Activated CD4-positive, alpha-beta T cell treated with anti-CD3 and anti-CD28 coated beads, Interleukin-2, Interleukin-6, amounts not matched to agents 100 ng/mL and 50 ng/mL, durations not matched to agents 16 hours and 8 hours (primary cell): ENCODE results near the gene EMD.
A peak's percentile ranks its signal among the peaks of the same experiment; 100 is the strongest.
"Not testable (repeated sequence)": the region's sequence is repeated elsewhere in the genome, so short reads cannot be mapped to it uniquely, and the experiment has no call there.

Source experiments
- DNase-seq: peaks from one replicate; pipeline ENCODE4 v3.0.0-alpha.2; 2020

Gene EMD

DNA sequence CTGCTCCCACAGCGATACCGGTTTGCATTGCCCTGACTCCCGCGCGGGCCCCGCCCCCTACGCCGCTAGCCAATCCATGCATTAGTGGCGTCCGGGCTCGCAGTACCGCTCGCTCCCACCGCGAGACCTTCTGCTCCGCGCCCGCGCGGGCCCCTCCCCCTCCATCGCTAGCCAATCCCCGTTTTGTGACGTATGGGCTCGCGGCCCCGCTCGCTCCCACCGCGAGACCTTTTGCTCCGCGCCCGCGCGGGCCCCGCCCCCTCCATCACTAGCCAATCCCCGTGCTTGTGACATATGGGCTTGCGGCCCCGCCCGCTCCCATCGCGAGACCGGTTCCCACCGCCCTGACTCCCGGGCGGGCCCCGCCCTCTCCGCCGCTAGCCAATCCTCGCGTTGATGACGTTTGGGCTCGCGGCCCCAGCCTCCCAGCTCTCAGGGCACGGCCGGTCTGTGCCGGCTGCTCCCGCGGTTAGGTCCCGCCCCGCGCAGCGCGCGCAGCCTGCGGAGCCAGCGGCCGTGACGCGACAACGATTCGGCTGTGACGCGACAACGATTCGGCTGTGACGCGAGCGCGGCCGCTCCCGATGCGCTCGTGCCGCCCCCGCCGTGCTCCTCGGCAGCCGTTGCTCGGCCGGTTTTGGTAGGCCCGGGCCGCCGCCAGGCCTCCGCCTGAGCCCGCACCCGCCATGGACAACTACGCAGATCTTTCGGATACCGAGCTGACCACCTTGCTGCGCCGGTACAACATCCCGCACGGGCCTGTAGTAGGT is at the start of gene EMD:
Gene EMD (plus strand): TSS at position 497 of the 770 bp plus-strand sequence. CDS start 190 bp downstream, at position 687.
- DNase-seq = peak; percentile 97

DNA sequence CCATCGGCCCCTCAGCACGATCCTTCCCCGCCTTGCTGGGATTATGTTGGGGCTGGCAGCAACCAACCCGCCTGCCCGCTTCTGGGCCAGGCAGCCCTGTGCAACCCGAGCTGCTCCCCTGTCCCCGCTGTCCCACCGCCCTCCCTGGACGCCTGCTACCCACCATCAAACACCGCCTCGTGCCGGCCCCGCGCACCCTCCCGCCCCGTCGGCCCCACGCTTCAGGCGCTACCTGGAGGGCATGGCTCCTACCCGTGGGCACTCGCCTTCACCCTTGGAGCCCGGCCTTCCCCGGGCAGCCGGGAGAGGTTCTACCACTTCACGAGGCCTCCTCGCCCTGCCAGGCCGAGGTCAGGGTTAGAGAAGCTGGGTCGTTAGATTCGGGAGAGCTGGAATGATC is 46.5 kb upstream of the EMD start:
- no peak for DNase-seq

DNA sequence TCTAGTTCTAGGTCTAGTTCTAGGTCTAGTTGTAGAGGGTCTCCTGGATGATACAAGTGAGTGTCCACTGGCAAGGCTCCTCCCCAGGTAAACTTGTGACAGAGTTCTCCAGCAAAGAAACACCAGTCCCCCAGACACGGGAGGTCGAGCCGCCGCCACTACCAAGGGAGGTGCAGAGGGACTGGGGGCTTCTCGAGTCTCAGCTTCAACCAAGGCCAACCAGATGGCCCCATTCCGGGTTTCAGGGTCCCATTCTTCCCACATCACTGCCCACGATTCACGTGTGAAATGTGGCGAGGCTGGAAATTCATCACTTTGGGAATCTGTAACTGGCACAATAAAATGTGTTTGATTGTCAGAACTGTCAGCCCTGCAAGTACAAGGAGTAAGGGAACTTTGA is 46.0 kb upstream of the EMD start:
- no peak for DNase-seq

DNA sequence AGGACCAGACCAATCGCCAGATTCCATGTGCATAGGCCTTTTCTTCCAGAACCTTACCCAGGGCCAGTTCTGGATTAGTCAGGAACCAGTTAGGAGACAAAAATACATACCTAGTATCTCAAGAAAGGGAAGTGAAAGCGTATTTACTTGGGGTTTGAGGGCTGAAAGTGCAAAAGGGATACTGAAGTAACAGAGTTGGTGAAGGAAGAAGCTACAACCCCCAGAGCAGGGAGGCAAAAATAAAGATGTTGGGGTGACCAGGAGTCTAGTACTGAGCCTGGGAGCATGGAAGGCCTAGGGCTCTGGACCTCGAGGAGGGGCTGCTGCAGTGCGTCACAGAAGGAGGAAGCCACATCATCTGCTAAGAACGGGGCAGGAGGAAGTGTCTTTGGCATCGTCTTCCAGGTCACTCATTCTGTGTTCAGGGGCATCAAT is 45.2 kb upstream of the EMD start:
- DNase-seq = no peak

DNA sequence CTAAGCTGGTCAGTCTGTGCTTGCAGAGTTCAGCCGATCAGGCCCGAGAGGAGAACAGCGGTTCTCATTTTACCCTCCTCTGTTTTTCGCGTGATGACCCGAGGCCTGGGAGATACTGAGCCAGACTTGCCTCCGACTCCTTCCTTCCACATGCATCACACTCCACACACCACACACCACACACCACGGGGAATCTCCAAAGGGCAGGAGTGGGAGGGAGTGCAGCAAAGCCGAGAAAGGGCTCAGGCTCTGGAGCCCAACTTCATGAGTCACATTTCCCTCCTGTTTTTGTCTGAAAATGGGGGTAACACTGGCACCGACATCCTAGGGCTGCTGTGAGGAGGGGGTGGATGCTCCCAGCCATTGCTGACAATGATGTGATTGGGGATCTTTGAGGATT is 44.6 kb upstream of the EMD start:
- no peak for DNase-seq

DNA sequence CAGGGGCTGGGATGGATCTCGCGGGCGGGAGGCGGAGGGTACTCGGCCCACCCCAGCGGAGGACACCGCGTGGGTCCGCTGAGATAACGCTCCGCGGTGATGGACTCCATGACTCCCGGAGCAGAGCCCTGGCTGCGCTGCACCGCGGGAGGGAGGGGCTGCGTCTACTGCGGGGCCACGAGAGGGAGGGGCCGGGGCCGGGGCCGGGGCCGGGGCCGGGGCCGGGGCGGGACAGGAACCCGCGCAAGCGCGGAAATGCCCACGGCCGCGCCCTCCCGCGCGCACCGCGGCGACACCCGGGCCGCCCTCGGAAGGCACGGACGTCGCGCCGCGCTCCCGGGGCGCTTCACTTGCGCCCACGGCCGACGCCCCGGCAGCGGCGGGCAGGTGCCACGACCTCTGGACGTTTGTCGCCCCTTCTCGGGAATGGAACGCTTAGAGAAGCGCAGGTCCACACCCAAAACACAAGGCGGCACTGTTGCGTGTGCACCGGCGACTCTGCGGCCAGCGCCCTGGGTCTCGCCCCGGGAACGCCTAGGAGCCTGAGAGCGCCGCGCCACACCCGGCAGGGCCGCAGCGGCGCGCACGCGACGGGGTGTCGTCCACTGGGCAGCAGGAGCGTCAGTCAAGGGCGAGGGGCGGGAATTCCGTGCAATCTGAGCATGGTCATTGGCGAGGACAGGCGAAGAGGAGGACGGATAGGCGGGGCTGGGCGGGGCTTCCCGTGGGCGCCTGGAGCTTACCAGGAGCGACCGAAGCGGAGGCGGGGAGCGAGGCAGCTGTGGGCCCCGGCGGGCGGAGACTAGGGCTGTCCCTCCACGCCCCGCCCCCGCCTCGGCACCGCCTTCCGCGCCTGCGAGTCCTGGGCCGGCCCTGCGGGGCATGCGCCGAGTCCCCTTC is 37.4 kb upstream of the EMD start:
- not testable (repeated sequence) for DNase-seq

DNA sequence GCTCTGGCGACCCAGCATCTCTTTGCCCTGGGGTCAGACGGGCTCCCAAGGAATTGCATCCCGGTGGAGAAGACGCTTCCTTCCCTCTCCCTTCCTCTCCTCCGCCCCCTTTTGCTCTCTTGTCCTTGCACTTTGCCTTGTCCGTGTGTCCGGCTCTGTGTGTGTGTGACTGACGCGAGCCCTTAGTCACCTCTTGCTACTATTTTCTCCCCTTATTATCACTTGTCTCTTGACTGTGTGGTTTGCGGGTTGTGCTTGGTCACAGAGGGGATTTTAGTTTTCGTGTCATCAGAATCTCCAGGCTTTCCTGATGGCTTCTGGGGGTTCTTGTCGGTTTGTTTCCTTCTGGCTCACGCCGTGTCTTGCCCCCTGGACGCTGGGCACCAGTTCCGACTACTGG is 36.0 kb upstream of the EMD start:
- not testable (repeated sequence) for DNase-seq

DNA sequence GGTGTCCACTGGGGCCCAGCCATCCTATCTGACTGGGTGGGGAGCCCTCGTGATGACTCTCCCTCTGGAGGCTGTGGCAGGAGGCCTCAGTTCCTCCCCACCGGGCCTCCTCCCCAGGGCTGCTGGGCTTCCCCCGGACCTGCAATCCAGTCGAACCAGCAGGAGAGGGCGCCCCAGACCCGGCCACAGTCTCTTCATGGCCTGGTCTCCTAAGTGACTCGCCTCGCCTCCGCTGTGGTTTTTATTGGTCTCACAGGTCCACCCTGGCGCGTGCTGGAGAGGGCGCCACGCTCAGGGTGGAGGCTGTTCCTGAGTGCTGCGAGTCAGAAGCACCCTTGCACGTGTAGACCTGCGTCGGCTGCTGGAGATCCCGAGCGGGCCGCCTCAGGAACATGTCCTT is 35.5 kb upstream of the EMD start:
- DNase-seq = not testable (repeated sequence)

DNA sequence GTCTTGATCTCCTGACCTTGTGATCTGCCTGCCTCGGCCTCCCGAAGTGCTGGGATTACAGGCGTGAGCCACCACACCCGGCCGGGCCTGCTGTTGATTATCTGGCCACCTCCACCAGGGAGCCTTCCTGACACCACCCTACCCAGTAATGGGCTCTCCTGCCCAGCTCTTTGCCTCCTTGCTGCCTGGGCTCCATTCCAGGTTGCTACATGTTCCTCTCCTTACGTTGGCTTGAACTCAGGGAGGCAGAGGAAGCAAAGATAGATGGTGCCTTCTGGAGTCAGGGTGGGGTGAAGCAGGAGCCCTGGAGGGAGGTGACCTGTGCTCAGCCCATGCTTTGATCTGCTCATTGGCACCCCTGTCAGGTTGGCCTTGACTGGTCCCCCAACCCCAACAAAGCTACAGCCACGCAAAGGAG is 31.0 kb upstream of the EMD start:
- peak; percentile 9 for DNase-seq

DNA sequence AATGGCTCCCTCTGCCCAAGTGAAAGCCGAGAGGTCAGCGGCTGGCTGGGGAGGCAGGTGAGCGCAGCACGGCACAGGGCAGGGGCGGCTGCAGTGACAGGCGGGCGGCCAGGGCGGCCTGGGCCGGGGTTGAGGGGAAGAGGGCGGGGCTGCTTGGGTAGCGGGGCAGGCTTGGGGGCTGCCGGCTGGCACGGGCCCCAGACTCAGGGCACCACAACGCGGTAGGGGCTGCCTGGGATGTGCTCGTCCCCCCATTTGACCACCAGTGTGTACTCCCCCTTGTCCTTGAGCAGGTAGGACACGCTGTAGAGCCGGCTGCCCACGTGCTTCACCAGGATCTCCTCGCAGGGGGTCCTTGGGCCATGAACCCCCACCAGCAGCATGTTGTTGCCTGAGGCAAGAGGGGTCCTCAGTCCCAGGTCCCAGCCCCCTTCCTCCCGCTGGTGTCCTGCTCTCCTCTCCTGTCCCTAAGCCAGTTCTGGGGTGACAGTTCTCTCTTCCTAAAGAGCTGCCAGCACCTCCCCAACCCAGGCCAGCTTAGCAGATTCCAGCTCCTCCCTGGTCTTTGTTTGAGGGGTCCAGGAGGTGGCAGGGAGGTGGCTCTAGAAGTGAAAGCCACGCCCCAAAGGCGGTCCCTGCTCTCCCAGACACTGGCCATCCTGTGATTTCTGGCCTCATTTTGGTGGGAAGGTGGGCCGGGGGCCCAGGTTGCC is 30.3 kb upstream of the EMD start:
- DNase-seq = peak; percentile 0

DNA sequence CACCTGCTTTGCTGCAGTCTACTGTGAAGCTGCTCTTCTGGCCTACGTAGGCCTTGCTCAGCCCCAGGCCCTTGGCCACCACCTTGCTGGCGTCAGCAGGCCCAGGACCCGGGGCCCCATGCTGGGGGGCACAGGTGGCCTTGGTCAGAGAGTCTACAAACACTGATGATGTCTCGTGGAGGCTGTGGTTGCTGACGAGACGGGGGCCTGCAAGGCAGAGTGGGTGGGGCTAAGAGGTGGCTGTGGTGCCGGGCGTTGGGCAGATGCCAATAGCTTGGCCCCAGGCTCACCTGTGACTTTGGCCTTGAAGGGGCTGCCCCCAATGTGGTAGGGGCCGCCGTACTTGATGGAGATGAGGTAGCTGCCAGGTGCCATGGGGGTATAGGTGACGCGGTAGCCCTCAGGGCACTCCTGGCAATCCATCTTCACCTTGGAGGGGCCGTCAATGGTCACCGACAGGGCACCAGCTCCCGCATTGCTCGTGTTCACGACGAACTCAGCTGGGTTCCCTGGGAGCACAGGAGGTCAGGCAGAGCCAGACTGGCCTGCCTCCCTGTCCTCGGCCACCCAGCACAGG is 29.6 kb upstream of the EMD start:
- no peak for DNase-seq

DNA sequence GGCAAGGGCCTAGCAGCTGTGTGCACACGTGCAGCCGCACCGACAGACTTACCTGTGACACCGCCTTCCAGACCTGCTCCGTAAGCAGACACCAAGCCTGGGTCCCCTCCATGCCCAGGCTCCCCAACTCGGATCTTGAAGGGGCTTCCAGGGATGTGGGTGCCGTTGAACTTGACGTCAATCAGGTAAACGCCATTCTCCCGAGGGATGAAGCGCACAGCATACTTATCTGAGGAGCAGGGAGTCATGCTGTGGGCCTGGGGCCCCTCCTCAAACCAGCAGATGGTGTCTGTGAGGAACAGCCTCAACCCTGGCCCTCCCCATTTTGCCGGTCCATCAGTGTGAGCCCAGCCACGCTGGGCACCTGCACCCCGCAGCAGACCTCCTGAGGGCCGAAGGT is 29.1 kb upstream of the EMD start:
- no peak for DNase-seq

DNA sequence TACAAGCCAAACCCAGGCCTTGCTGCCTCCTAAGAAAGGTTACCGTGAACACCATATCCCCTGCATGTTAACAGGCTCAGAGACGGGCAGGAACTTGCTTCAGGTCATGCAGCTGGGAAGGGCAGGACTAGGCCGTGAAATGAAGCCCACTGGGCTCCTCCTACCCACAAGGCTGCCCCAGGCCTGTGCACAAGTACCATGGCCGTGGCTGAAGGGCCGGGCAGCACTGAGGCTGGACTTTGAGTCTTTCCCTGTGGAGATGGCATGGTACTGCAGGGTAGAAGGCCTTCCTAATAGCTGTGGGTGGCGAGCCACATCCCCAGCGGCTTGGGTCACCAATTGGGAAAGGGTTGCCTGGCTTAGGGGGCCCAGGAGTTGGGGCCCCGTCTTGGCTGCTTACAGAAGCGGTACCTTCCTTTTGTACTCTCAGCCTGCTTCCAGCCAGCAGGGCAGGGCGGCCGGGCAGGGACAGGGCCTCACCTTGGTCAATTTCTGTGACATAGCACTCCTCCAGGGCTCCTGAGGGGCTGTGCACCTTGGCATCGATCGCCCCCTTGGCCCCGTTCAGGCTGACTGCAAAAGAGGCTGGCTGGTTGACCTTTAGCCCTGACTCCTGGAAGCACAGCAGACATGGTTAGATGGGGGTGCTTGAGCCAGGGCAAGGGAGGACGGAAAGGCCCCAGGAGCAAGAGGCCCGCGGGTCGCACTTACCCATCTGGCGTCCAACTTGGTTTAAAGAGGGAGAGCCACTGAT is 28.5 kb upstream of the EMD start:
- no peak for DNase-seq

DNA sequence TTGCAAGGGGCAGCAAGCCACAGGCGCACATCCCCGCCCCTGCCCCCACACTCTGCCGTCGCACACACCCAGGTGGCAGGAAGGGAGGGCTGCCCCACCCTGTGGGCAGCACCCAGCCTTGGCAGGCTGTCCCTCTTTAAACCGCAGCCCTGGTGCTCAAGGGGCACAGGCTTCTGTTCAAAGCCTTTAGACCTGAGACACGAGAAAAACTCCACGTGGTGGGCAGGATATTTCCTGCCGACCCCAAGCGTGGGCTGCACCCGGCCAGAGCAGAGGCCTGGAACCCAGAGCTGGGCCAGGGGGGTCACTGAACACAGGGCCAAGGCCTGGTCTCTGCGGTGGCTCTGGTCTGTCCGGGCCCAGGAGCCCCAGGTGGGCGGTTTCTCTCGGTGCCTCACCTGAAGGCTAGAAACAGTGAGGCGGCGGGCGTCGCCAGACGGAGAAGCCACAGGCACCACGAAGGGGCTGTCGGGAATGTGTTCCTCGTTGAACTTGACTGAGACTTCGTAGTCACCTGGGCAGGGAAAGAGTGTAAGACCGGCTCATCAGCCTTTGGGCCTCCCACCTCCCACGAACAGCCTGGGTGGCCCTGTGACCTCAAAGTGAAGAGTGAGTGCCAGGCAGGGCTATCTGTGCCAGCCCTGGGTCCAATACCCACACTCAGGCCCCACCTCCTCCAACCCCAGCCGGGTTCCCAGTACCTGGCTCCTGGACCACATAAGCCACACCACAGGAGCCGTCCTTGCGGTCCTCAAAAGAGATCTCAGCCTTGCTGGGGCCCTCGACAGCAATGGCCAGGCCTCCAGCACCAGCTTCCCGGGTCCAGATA is 27.7 kb upstream of the EMD start:
- no peak for DNase-seq

DNA sequence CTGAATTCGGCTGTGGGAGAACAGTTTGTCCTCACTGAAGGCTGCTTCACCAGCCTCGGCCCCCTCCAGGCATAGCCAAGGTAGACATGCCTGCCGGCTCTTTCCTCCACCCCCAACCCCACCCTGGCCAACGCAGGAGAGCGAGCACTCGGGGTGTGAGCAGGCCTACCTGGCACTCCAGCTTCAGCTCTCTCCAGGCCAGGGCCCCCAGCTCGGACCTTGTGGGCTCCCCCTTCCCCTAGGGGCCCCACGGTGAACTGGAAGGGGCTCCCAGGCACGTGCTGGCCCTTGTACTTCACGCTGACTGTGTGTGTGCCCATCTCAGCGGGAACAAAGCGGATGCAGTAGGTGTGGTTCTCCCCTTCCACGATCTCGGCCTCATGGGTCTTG is 27.1 kb upstream of the EMD start:
- no peak for DNase-seq

DNA sequence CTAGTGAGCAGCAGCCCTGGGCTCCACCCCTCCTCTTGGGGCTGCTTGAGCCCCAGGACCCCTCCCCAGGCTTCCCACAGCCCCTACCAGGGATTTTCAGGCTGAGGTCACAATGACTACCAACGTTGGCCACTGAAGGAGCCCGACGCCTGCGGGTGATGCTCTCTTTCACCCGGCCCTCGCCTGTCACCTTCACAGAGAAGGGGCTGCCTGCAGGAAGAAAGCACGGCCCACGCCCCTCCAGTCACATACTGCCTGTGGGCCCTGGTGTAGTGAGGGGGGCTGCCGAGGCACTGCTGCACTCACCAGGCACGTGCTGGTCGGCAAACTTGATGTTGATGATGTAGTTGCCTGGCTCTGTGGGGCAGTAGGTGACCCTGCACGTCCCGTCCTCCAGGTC is 26.6 kb upstream of the EMD start:
- no peak for DNase-seq

DNA sequence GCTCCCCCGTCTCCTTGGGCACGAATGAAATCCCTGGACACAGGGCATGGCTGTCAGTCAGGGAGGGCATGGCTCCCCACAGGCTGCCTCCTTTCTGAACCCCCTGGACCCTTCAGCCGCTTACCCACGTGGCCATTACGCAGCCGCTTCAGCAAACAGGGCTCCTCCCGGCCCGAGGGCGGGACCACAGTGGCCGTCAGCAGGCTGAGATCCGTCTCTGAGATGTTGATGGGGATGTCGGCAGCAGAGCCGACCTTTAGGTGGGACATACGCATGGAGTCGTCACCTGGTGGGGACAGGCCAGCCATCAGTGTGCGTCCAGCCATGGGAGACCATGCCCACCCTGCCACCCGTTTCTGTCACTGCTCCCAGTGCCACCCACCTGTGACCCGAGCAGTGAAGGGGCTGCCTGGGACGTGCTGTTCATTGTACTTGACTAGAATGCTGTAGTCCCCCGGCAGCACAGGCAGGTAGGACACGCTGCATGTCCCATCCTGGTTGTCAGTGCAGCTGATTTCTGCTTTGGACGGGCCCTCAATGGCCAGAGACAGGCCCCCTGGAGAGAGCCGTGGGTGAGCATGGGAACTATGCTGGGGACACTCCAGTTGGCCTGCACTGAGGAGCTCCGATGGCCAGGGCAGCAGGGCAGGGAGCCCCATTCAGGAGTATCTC is 25.8 kb upstream of the EMD start:
- no peak for DNase-seq

DNA sequence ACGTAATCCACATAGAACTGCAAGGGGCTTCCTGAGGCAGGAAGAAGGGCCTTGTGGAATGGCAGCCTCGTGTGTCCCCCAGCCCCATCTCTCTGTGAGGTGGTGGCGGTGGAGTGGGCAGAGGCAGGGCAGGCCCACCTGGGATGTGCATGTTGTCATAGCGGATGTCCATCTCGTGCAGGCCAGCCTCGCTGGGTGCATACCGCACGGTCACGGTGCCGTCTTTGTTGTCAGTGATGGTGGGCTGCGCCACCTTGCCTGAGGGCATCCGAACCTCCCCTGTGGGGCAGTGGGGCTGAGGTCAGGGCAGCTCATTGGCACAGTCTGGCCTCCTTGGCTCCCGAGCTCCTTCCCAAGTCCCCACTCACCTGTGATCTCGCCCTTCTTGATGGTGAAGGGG is 25.1 kb upstream of the EMD start:
- no peak for DNase-seq

DNA sequence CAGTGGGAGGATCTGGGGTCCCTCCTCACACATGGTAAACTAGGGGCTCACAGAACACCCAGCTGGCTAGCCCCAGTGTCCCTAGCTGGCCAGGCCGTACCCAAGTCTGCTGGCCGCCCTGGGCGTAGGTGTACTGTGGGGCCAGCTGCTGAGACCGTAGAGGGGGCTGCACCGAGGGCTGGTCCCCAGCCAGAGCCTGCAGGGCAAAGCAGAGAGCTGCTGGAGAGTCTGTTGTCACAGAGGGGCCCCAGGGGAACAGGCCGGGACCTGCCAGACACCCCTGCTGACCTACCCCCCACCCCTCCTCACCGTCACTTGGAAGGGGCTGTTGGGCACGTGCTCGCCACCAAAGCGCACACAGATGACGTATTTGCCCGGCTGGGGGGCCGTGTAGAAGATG is 24.6 kb upstream of the EMD start:
- no peak for DNase-seq

DNA sequence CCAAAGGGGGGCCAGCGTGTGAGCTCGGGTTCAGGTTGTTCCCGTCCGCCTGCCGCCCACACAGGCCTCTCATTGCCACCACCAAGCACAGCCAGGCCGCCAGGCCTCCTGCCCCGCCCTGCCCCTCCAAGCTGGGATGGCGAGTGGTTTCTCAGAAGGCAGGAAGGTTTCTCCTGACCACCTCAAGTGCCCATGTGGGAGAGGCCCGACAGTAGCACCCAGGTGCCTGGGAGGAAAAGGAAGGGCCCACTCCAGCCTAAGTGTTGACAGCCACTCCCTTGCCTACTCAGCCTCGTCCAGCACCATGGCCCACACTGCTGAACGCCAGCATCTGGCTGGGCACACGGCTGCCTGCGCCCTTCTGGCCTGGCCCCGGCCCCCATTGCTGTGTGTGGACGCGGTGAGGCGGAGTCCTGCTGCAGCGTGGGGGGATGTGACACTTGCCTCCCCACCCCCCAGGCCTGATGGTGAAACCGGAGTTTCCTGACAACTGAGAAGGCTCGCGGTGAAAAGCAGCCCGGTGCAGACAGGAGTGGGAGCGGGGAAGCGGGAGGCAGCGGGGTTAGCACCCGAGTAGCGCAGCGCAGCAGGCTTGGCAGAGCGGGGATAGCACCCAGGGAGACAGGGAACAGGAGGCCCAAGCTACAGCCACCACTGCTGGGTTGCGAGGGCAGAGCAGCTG is 23.9 kb upstream of the EMD start:
- DNase-seq = no peak
